Fibroblast of pulmonary artery (primary cell): Measurements from ENCODE around the gene NCOR1.
A peak's percentile ranks its signal among the peaks of the same experiment; 100 is the strongest.
"Not testable (repeated sequence)": the region's sequence is repeated elsewhere in the genome, so short reads cannot be mapped to it uniquely, and the experiment has no call there.

Experiments
- DNase-seq: peaks from one replicate; pipeline ENCODE4 v3.0.0-alpha.2; 2010; ENCODE audit warnings: low read depth
- H3K4me3 ChIP-seq: replicated peaks from 2 replicates; pipeline ENCODE4 v1.5.1; 2011; ENCODE audit warnings: low read depth, mild to moderate bottlenecking, control low read depth, low read length, moderate library complexity
- CTCF ChIP-seq: IDR thresholded peaks from 2 replicates; pipeline ENCODE4 v1.5.1; 2011; ENCODE audit warnings: mild to moderate bottlenecking, control low read depth, low read length, inconsistent platforms; ENCODE audit errors: missing control alignments

Gene NCOR1

GRCh38 chr17:16158714-16159113, 56.6 kb downstream of the NCOR1 start:
- H3K4me3 ChIP-seq = no peak overlapping the region
- no peak for TF ChIP-seq CTCF
- peak; percentile 6 for DNase-seq

DNA sequence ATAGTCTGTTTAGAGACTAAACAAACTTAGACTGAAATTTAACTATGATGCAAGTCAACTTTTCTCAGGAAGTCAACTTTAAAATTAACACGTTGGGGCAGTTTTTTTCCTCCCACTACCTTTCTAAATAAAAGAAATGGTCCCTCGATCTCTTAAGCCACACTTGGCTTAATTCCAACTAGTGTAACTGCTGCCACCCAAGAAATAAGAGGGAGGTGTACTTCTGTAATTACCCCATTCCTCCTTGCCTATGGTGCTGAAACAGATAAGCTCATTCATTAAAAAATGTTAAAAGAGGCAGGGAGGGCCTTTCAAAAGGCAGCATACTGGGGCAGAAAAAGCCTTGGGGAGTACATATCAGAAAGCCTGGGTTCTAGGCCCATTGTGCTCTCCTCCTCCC, 59.8 kb downstream of the NCOR1 start:
- DNase-seq = peak; percentile 4
- no peak for TF ChIP-seq CTCF
- no peak overlapping the region for H3K4me3 ChIP-seq

DNA sequence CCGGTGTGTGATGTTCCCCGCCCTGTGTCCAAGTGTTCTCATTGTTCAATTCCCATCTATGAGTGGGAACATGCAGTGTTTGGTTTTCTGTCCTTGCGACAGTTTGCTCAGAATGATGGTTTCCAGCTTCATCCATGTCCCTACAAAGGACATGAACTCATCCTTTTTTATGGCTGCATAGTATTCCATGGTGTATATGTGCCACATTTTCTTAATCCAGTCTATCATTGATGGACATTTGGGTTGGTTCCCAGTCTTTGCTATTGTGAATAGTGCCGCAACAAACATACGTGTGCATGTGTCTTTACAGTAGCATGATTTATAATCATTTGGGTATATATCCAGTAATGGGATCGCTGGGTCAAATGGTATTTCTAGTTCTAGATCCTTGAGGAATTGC, 63.0 kb downstream of the NCOR1 start:
- not testable (repeated sequence) for H3K4me3 ChIP-seq

DNA sequence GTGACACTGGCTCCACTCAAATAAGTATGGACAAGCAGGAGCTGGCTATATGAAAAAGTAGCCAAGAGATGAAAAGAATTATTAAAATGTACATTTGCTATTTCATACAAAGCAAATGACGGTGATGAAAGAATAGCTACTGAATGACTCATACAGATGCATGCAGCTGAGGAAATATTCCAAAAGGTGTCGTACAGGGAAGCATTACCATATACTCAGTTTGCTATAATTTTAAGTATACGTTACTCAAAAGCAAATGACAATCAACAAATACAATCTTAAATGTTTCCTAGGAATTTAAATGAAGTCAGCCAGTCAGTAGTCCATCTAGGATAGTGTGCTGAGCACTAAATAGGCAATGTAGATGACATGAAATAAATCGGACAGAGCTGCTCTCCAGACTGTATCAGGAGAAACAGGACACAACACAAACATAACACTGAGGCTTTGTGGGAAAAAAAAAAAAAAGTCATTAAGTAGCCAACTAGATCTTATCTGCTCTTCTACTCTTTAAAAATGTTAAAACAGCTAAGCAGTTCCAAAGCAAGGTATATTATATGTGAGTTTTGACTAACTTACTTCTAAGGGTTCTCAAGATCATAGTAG, 65.0 kb downstream of the NCOR1 start:
- DNase-seq = peak; percentile 77
- no peak overlapping the region for H3K4me3 ChIP-seq
- no peak for TF ChIP-seq CTCF

More for the DNA sequence above, 63.0 kb downstream of the NCOR1 start:
- not testable (repeated sequence) for DNase-seq

DNA sequence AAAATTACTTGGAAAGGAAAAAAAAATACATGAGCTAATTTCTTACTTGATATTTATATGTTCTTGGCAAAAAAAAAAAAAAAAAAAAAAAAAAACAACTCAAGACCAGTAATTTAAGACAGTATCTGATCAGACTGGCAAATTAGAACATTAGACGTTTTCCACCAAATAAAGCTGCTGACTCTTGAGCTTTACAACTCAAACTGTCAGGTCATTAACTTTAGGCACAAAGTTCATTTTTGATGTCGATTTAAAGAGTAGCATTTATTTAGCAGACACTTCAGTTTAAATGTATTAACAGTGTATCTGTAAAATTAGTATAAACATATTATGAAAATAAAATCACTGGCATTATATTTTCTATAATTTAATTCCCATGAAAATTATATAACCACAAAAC, 66.7 kb downstream of the NCOR1 start:
- DNase-seq = no peak
- no peak for TF ChIP-seq CTCF
- H3K4me3 ChIP-seq = no peak overlapping the region

DNA sequence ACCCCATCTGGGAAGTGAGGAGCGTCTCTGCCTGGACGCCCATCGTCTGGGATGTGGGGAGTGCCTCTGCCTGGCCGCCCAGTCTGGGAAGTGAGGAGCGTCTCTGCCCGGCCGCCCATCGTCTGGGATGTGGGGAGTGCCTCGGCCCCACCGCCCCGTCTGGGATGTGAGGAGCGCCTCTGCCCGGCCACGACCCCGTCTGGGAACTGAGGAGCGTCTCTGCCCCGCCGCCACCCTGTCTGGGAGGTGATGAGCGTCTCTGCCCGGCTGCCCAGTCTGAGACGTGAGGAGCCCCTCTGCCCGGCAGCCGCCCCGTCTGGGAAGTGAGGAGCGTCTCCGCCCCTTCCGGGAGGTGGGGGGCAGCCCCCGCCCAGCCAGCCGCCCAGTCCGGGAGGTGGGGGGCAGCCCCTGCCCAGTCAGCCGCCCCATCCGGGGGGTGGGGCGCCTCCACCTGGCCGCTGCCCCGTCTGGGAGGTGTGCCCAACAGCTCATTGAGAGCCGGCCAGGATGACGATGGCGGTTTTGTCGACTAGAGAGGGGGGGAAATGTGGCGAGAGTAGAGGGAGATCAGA, 69.9 kb downstream of the NCOR1 start:
- not testable (repeated sequence) for H3K4me3 ChIP-seq, DNase-seq

- H3K4me3 ChIP-seq = no peak overlapping the region
- no peak for DNase-seq
- no peak for TF ChIP-seq CTCF
These were observed 73.6 kb downstream of the NCOR1 start for GRCh38 chr17:16141685-16142084.

DNA sequence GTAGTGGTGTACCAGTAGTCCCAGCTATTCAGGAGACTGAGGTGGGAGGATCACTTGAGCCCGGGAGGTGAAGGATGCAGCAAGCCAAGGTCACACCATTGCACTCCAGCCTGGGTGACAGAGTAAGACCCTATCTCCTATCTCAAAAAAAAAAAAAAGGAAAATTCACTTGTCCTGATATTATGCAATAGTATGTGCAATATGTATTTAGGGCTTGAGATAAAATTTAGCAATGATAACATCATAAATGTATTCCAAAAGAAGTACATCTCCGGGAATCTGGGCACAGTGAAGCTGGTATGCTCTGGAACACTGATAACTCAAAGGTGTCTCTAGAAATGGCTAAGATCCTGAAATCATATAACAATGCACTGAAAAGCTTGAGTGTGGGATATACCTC, 74.5 kb downstream of the NCOR1 start:
- TF ChIP-seq CTCF = no peak
- no peak for DNase-seq
- H3K4me3 ChIP-seq = no peak overlapping the region
